Liver (tissue), 9 donors: Measurements from ENCODE around the gene TMEM259. TPM values are rescaled to one million over a fixed set of nuclear protein-coding genes. Genes with fewer than 3 reads are reported as not detected.

Experiments
- DNase-seq: peaks from one replicate; pipeline ENCODE4 v3.0.0-alpha.2; 2017; ENCODE audit warnings: low spot score
- H3K27ac ChIP-seq, 2 donors: one replicate each; pipeline ENCODE4 v1.7.0; 2013; ENCODE audit warnings: inconsistent platforms in 2 of 2, low read length in 2 of 2, control low read depth in 1 of 2, low read depth in 1 of 2, mild to moderate bottlenecking in 1 of 2
- H3K27me3 ChIP-seq, 4 donors: one replicate each; pipeline versions ENCODE4 v1.6.1 to v1.7.0; 2013; ENCODE audit warnings: low read length in 3 of 4, inconsistent platforms in 1 of 4, mild to moderate bottlenecking in 1 of 4, moderate library complexity in 1 of 4; ENCODE audit not compliant: control insufficient read depth in 4 of 4, insufficient read depth in 4 of 4
- H3K36me3 ChIP-seq, 4 donors: one replicate each; pipeline versions ENCODE4 v1.6.1 to v1.7.0; 2013; ENCODE audit warnings: low read length in 3 of 4, mild to moderate bottlenecking in 3 of 4, low read depth in 1 of 4, moderate library complexity in 1 of 4; ENCODE audit not compliant: control insufficient read depth in 4 of 4, insufficient read depth in 3 of 4
- H3K4me1 ChIP-seq, 4 donors: one replicate each; pipeline versions ENCODE4 v1.6.1 to v1.7.0; 2013; ENCODE audit warnings: low read length in 3 of 4, mild to moderate bottlenecking in 3 of 4, moderate library complexity in 1 of 4; ENCODE audit not compliant: control insufficient read depth in 4 of 4, insufficient read depth in 4 of 4
- H3K4me3 ChIP-seq, 3 donors: one replicate each; pipeline versions ENCODE4 v1.6.1 to v1.7.0; 2013; ENCODE audit warnings: low read length in 3 of 3, control low read depth in 1 of 3, low read depth in 1 of 3, mild to moderate bottlenecking in 1 of 3
- H3K9ac ChIP-seq, 2 donors: one replicate each; pipeline ENCODE4 v1.7.0; 2013; ENCODE audit warnings: low read length in 2 of 2, mild to moderate bottlenecking in 2 of 2, moderate library complexity in 2 of 2, control low read depth in 1 of 2, low read depth in 1 of 2
- H3K9me3 ChIP-seq, 4 donors: one replicate each; pipeline versions ENCODE4 v1.6.1 to v1.7.0; 2013; ENCODE audit warnings: low read length in 3 of 4; ENCODE audit not compliant: control insufficient read depth in 4 of 4
- ATF3 ChIP-seq: IDR thresholded peaks from 2 replicates; pipeline ENCODE4 v1.6.1; 2016; ENCODE audit warnings: antibody characterized with exemption
- EGR1 ChIP-seq, 2 donors: IDR thresholded peaks; 2 replicates each; pipeline ENCODE4 v1.6.1; 2016 to 2018; ENCODE audit warnings: antibody characterized with exemption in 2 of 2, low read depth in 2 of 2
- FOXA2 ChIP-seq: IDR thresholded peaks from 2 replicates; pipeline ENCODE4 v1.6.1; 2016; ENCODE audit warnings: antibody characterized with exemption
- HNF4A ChIP-seq, 2 donors: conservative IDR thresholded peaks; 2 replicates each; pipeline ENCODE4 v1.6.1; 2016; ENCODE audit warnings: antibody characterized with exemption in 2 of 2, mild to moderate bottlenecking in 2 of 2
- JUND ChIP-seq, 2 donors: IDR thresholded peaks; 2 replicates each; pipeline ENCODE4 v1.6.1; 2016; ENCODE audit warnings: antibody characterized with exemption in 2 of 2
- NR2F2 ChIP-seq: IDR thresholded peaks from 2 replicates; pipeline ENCODE4 v1.6.1; 2016; ENCODE audit warnings: antibody characterized with exemption
- RAD21 ChIP-seq, 2 donors: IDR thresholded peaks; 2 replicates each; pipeline ENCODE4 v1.6.1; 2016; ENCODE audit warnings: antibody characterized with exemption in 2 of 2, mild to moderate bottlenecking in 2 of 2
- RXRA ChIP-seq, 2 donors: IDR thresholded peaks; 2 replicates each; pipeline ENCODE4 v1.6.1; 2017 to 2018; ENCODE audit warnings: antibody characterized with exemption in 2 of 2, mild to moderate bottlenecking in 1 of 2
- SP1 ChIP-seq: IDR thresholded peaks from 2 replicates; pipeline ENCODE4 v1.6.1; 2018; ENCODE audit warnings: antibody characterized with exemption, mild to moderate bottlenecking
- TAF1 ChIP-seq: conservative IDR thresholded peaks from 2 replicates; pipeline ENCODE4 v1.6.1; 2016; ENCODE audit warnings: antibody characterized with exemption, mild to moderate bottlenecking
- YY1 ChIP-seq: IDR thresholded peaks from 2 replicates; pipeline ENCODE4 v1.6.1; 2016; ENCODE audit warnings: antibody characterized with exemption, mild to moderate bottlenecking
- ZBTB33 ChIP-seq: IDR thresholded peaks from 2 replicates; pipeline ENCODE4 v1.6.1; 2016; ENCODE audit warnings: antibody characterized with exemption
- WGBS: extraction: QIAGEN DNeasy Blood & Tissue Kit; methylation state at CpG from one replicate; pipeline ENCODE4 v1.1.7; 2013; 5-methylcytosine and 5-hydroxymethylcytosine counted together
- polyA plus RNA-seq, 2 donors: library from polyadenylated mRNA; stranded (reverse) in 1 of 2; unstranded in 1 of 2; fragments of 200-250 nt in 1 of 2; fragments of >200 nt in 1 of 2; fragmentation: Nextera tagmentation in 1 of 2; extraction: Ambion mirVana in 1 of 2; gene quantifications; one replicate each; pipeline versions ENCODE4 v1.2.1 to v1.2.3, GENCODE V29; 2013 to 2015
- total RNA-seq, 2 donors: library from RNA; depleted of rRNA; stranded (reverse); fragments of >200 nt; gene quantifications; one replicate each; pipeline ENCODE4 v1.2.3, GENCODE V29; 2014
- TF ChIP-seq, protein P1 (sequence below): fragments of 150-350 bp; IDR thresholded peaks from 2 replicates; pipeline ENCODE4 v1.5.1; 2017; ENCODE audit warnings: improper control_type of control experiment, low read depth, low read length; ENCODE audit not compliant: missing input control
- TF ChIP-seq, protein P2 (sequence below): IDR thresholded peaks from 2 replicates; pipeline ENCODE4 v1.6.1; 2016; ENCODE audit warnings: antibody characterized with exemption
- donor health status: healthy.
- donor health status: healthy.
- donor health status: healthy.
- donor health status: healthy.
- donor health status: healthy.

The TMEM259 gene
- total and polyA plus RNA-seq, 4 donors, result 29.7 to 99.3 (median 57.3) TPM

GRCh38 chr19:1001538-1002166 lies 19.3 kb downstream of the TMEM259 start:
- no peak overlapping the region for H3K9ac ChIP-seq
- no peaks in the 10 kb centered on the region for H3K9me3 ChIP-seq
- peak; percentile 81 for DNase-seq
- peaks cover 0 to 10% (median 4%) of the 10 kb centered on the region in 4 donors for H3K4me1 ChIP-seq
- TF ChIP-seq FOXA2 (no peak), SP1 (no peak), JUND (IDR thresholded peaks at IDR 0.05) (no peak), NR2F2 (no peak), RAD21 (IDR thresholded peaks at IDR 0.05) (peak; percentile 80 to 87), ATF3 (no peak), YY1 (no peak), HNF4A (conservative IDR thresholded peaks at IDR 0.05) (no peak), RXRA (IDR thresholded peaks at IDR 0.05) (no peak)
- TF ChIP-seq, protein P1, sequence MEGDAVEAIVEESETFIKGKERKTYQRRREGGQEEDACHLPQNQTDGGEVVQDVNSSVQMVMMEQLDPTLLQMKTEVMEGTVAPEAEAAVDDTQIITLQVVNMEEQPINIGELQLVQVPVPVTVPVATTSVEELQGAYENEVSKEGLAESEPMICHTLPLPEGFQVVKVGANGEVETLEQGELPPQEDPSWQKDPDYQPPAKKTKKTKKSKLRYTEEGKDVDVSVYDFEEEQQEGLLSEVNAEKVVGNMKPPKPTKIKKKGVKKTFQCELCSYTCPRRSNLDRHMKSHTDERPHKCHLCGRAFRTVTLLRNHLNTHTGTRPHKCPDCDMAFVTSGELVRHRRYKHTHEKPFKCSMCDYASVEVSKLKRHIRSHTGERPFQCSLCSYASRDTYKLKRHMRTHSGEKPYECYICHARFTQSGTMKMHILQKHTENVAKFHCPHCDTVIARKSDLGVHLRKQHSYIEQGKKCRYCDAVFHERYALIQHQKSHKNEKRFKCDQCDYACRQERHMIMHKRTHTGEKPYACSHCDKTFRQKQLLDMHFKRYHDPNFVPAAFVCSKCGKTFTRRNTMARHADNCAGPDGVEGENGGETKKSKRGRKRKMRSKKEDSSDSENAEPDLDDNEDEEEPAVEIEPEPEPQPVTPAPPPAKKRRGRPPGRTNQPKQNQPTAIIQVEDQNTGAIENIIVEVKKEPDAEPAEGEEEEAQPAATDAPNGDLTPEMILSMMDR, result peak; percentile 77
- H3K27ac ChIP-seq, result no peak overlapping the region
- H3K27me3 ChIP-seq, result peaks cover 0 to 4% (median 3%) of the 10 kb centered on the region in 4 donors
- H3K4me3 ChIP-seq, result no peak overlapping the region
- 10% methylated on average over 20 of the region's 20 CpGs for WGBS
- no peaks in the 10 kb centered on the region for H3K36me3 ChIP-seq

GRCh38 chr19:1000591-1001537 lies 20.1 kb downstream of the TMEM259 start:
- no peak overlapping the region for H3K9ac ChIP-seq
- H3K27me3 ChIP-seq, result peaks cover 0 to 4% (median 3%) of the 10 kb centered on the region in 4 donors
- peak overlapping the region in 1 of 3 donors; percentile 26 for H3K4me3 ChIP-seq
- peaks cover 3 to 17% (median 12%) of the 10 kb centered on the region in 4 donors for H3K4me1 ChIP-seq
- no peak for DNase-seq
- 6% methylated on average over 73 of the region's 73 CpGs for WGBS
- no peak overlapping the region for H3K27ac ChIP-seq
- no peaks in the 10 kb centered on the region for H3K36me3 ChIP-seq
- H3K9me3 ChIP-seq, result no peaks in the 10 kb centered on the region
- TF ChIP-seq TAF1 (no peak), SP1 (no peak), EGR1 (IDR thresholded peaks at IDR 0.05; ENCODE audit: low read depth in 2 of 2) (no peak), JUND (IDR thresholded peaks at IDR 0.05) (no peak), YY1 (no peak), HNF4A (conservative IDR thresholded peaks at IDR 0.05) (no peak), FOXA2 (no peak), ATF3 (no peak), RAD21 (IDR thresholded peaks at IDR 0.05) (no peak), ZBTB33 (no peak), RXRA (IDR thresholded peaks at IDR 0.05) (no peak)
- TF ChIP-seq, protein P1, result no peak
- TF ChIP-seq, protein P2, sequence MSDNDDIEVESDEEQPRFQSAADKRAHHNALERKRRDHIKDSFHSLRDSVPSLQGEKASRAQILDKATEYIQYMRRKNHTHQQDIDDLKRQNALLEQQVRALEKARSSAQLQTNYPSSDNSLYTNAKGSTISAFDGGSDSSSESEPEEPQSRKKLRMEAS, result no peak
